B cell (primary cell): Measurements from ENCODE around the gene LEMD2. TPM values are rescaled to one million over a fixed set of nuclear protein-coding genes. Genes with fewer than 3 reads are reported as not detected.
A peak's percentile ranks its signal among the peaks of the same experiment; 100 is the strongest.

Source experiments
- ATAC-seq: fragments of 200-7000 bp; cut with Tn5 transposase; one replicate; pipeline ENCODE4 v1.10.0; 2021; ENCODE audit warnings: low read depth, mild to moderate bottlenecking, moderate number of reproducible peaks, moderate library complexity
- CTCF ChIA-PET: fragments of 350-600 bp; sonication (Branson Sonifier 250); formaldehyde crosslinking; loops from one replicate; lab custom pipeline; 2021; ENCODE audit warnings: antibody characterized with exemption, inconsistent platforms; lab: Charles Lee
- POLR2A ChIA-PET: fragments of 350-600 bp; sonication (Branson Sonifier 250); formaldehyde crosslinking; loops from one replicate; lab custom pipeline; 2021; ENCODE audit warnings: antibody characterized with exemption; lab: Charles Lee
- DNase-seq: peaks from one replicate; pipeline ENCODE4 v3.0.0; 2013
- H2AFZ ChIP-seq: 2 replicates; pipeline ENCODE4 v1.6.1; 2012; ENCODE audit warnings: mild to moderate bottlenecking, low read depth, low read length; ENCODE audit not compliant: insufficient read depth, poor library complexity, severe bottlenecking
- H3K27ac ChIP-seq, 2 donors: 1 replicate in 1 of 2; 2 replicates in 1 of 2; pipeline ENCODE4 v1.5.1; 2012 to 2013; ENCODE audit warnings: low read length in 2 of 2, mild to moderate bottlenecking in 2 of 2, moderate library complexity in 1 of 2
- H3K27me3 ChIP-seq, 4 experiments: fragments of 200-600 bp in 1 of 4; sonication (generic) in 1 of 4; replicated peaks in 1 of 4; 1 replicate in 2 of 4; 2 replicates in 2 of 4; pipeline versions ENCODE4 v1.6.1 to v1.7.0; 2013 to 2016; ENCODE audit warnings: low read length in 3 of 4, mild to moderate bottlenecking in 2 of 4, mixed read lengths in 1 of 4, moderate library complexity in 1 of 4; ENCODE audit not compliant: insufficient read depth in 4 of 4, control insufficient read depth in 3 of 4; ENCODE audit errors: control extremely low read depth in 1 of 4
- H3K36me3 ChIP-seq, 2 experiments: replicated peaks in 1 of 2; 1 replicate in 1 of 2; 2 replicates in 1 of 2; pipeline versions ENCODE4 v1.6.1 to v1.7.1; 2013; ENCODE audit warnings: low read length in 1 of 2; ENCODE audit not compliant: insufficient read depth in 2 of 2, control insufficient read depth in 1 of 2; ENCODE audit errors: control extremely low read depth in 1 of 2, extremely low read depth in 1 of 2
- H3K4me1 ChIP-seq, 2 donors: fragments of 200-600 bp in 1 of 2; sonication (generic) in 1 of 2; 1 replicate in 1 of 2; 2 replicates in 1 of 2; pipeline versions ENCODE4 v1.5.1 to v1.6.1; 2013 to 2017; ENCODE audit warnings: low read length in 2 of 2; ENCODE audit not compliant: control insufficient read depth in 2 of 2, insufficient read depth in 2 of 2
- H3K4me2 ChIP-seq: replicated peaks from 2 replicates; pipeline ENCODE3; 2012; ENCODE audit warnings: mild to moderate bottlenecking, low read depth, low read length; ENCODE audit not compliant: poor library complexity, severe bottlenecking
- H3K4me3 ChIP-seq, 5 experiments: fragments of 200-600 bp in 1 of 5; sonication (generic) in 1 of 5; 1 replicate in 3 of 5; 2 replicates in 2 of 5; pipeline versions ENCODE4 v1.5.1 to v1.7.0; 2011 to 2016; ENCODE audit warnings: low read length in 4 of 5, mild to moderate bottlenecking in 4 of 5, low read depth in 2 of 5, control low read depth in 1 of 5, moderate library complexity in 1 of 5; ENCODE audit not compliant: insufficient read depth in 1 of 5; ENCODE audit errors: control extremely low read depth in 1 of 5, extremely low read depth in 1 of 5
- H3K79me2 ChIP-seq: fragments of 200-600 bp; sonication (generic); one replicate; pipeline ENCODE4 v1.6.0; 2016; ENCODE audit warnings: low read length; ENCODE audit not compliant: control insufficient read depth, insufficient read depth
- H3K9ac ChIP-seq: fragments of 200-600 bp; sonication (generic); 2 replicates; pipeline ENCODE4 v1.6.1; 2017; ENCODE audit warnings: mild to moderate bottlenecking, low read length, moderate library complexity
- H3K9me3 ChIP-seq, 3 donors: one replicate each; pipeline versions ENCODE4 v1.6.1 to v1.7.1; 2013; ENCODE audit warnings: low read length in 2 of 3; ENCODE audit not compliant: control insufficient read depth in 2 of 3, insufficient read depth in 1 of 3; ENCODE audit errors: control extremely low read depth in 1 of 3
- H4K20me1 ChIP-seq: 2 replicates; pipeline ENCODE4 v1.6.0; 2012; ENCODE audit warnings: mild to moderate bottlenecking, low read length; ENCODE audit not compliant: insufficient read depth, control insufficient read depth, poor library complexity, severe bottlenecking
- H3K27ac Mint-ChIP-seq: one replicate; pipeline ENCODE4 v1.8.0; 2021; ENCODE audit warnings: mixed read lengths
- H3K27me3 Mint-ChIP-seq: one replicate; pipeline ENCODE4 v1.8.0; 2021; ENCODE audit warnings: mixed read lengths
- H3K4me1 Mint-ChIP-seq: one replicate; pipeline ENCODE4 v1.8.0; 2021; ENCODE audit warnings: mixed read lengths
- H3K4me3 Mint-ChIP-seq: one replicate; pipeline ENCODE4 v1.8.0; 2021; ENCODE audit warnings: mixed read lengths
- H3K9me3 Mint-ChIP-seq: one replicate; pipeline ENCODE4 v1.8.0; 2022; ENCODE audit warnings: mixed read lengths; ENCODE audit not compliant: insufficient read depth
- EZH2 ChIP-seq: IDR thresholded peaks from 2 replicates; pipeline ENCODE4 v1.6.1; 2012; ENCODE audit warnings: borderline replicate concordance, low read depth, mild to moderate bottlenecking, moderate library complexity, low read length; ENCODE audit not compliant: insufficient read depth, poor library complexity, severe bottlenecking
- WGBS: methylation state at CpG from one replicate; pipeline ENCODE4 v1.1.5; 2013; ENCODE audit warnings: missing lambda C conversion rate; ENCODE audit not compliant: insufficient coverage; 5-methylcytosine and 5-hydroxymethylcytosine counted together
- intact Hi-C: fragments of 100-400 bp; cut with micrococcal nuclease; formaldehyde crosslinking; loops from one replicate; pipeline ENCODE4 v1.10.0; 2022
- polyA plus RNA-seq: library from polyadenylated mRNA; depleted of rRNA; stranded (reverse); fragments of >200 nt; gene quantifications from 2 replicates; pipeline ENCODE4 v1.2.3, GENCODE V29; 2012
- total RNA-seq, 2 donors: library from RNA; stranded (reverse); fragments of 120-200 nt in 1 of 2; gene quantifications; 1 replicate in 1 of 2; 2 replicates in 1 of 2; pipeline versions ENCODE4 v1.2.3 to v1.2.4, GENCODE V29; 2013 to 2022
- TF ChIP-seq, protein P1 (sequence below): fragments of 200-600 bp; IDR thresholded peaks from one replicate; pipeline ENCODE4 v1.8.0; 2022; ENCODE audit warnings: antibody characterized with exemption, mild to moderate bottlenecking

The LEMD2 gene
- total and polyA plus RNA-seq, 2 donors (not counting 1 experiment from before 2014, with no cell fraction given): 58.7 to 113 TPM

DNA sequence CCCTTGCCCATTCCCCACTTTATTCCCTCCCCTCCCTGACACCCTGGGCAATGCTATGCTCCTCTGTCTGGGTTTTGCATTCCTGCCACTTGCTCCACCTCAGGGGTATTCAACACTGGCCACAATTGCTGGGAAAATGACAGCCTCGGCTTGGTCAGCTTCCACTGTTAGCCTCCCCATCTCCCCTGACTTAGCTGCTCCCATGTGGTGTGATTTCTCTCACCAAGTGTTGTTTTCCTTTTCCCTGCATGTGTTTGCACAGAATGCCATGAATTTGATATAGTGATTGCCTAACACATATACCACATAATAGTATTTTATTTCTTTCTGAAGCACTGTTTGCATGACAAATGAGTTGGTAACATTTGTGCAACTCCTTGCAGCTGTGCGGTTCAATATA is 1.4 kb upstream of the LEMD2 start:
- CTCF ChIA-PET: no interaction called here
- no CpG with 5 or more reads among the region's 2 CpGs for WGBS
- H3K36me3 ChIP-seq: peaks cover 0 to 2% of the 10 kb centered on the region in 2 experiments
- H3K9me3 Mint-ChIP-seq: no peaks in the 10 kb centered on the region
- peaks cover 30 to 33% of the 10 kb centered on the region in 2 donors for H3K4me1 ChIP-seq
- no peak for TF ChIP-seq EZH2
- TF ChIP-seq, protein P1, sequence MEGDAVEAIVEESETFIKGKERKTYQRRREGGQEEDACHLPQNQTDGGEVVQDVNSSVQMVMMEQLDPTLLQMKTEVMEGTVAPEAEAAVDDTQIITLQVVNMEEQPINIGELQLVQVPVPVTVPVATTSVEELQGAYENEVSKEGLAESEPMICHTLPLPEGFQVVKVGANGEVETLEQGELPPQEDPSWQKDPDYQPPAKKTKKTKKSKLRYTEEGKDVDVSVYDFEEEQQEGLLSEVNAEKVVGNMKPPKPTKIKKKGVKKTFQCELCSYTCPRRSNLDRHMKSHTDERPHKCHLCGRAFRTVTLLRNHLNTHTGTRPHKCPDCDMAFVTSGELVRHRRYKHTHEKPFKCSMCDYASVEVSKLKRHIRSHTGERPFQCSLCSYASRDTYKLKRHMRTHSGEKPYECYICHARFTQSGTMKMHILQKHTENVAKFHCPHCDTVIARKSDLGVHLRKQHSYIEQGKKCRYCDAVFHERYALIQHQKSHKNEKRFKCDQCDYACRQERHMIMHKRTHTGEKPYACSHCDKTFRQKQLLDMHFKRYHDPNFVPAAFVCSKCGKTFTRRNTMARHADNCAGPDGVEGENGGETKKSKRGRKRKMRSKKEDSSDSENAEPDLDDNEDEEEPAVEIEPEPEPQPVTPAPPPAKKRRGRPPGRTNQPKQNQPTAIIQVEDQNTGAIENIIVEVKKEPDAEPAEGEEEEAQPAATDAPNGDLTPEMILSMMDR: no peak
- H3K27me3 Mint-ChIP-seq: peaks cover 9% of the 10 kb centered on the region
- ATAC-seq: no peak
- peak overlapping the region; percentile 42 for H3K27ac Mint-ChIP-seq
- H3K4me2 ChIP-seq: no peak overlapping the region
- H3K27me3 ChIP-seq: peaks cover 0 to 5% (median 0%) of the 10 kb centered on the region in 4 experiments
- H3K9me3 ChIP-seq: no peaks in the 10 kb centered on the region
- peak overlapping the region; percentile 24 for H3K4me3 Mint-ChIP-seq
- H3K9ac ChIP-seq: no peak overlapping the region
- intact Hi-C loops: no loop called here
- no peak for DNase-seq
- no peak overlapping the region for H3K4me3 ChIP-seq
- no peak overlapping the region for H2AFZ ChIP-seq
- H3K27ac ChIP-seq: no peak overlapping the region
- POLR2A ChIA-PET: no interaction called here
- peaks cover 26% of the 10 kb centered on the region for H4K20me1 ChIP-seq
- H3K4me1 Mint-ChIP-seq: peaks cover 35% of the 10 kb centered on the region
- H3K79me2 ChIP-seq: peaks cover 29% of the 10 kb centered on the region

DNA sequence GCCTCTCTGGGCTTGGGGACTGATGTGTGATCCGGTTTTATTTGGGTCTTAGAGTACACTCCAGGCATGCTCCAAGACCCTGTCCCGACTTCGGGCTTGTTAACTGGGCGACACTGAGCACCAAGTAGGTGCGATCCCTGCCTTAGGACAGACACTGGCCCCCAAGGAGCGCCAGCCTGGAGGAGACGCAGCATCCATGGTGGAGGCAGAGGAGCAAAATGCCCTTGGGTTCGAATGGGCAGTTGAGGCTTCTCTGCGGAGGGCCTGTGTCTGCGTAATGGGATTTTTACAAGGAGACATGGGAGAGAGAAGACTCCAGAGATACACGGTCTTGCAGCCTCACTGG is 593 bp upstream of the LEMD2 start:
- intact Hi-C loops: loop anchor here (1.0 to 5.0 kb wide), 4 partner anchors 78 to 458 kb away; partner anchors contain the start of genes CUTA, KIFC1, SMIM29 and UQCC2
- H3K27ac Mint-ChIP-seq: peak overlapping the region; percentile 81
- peaks cover 0 to 10% of the 10 kb centered on the region in 2 experiments for H3K36me3 ChIP-seq
- H3K9ac ChIP-seq: peak overlapping the region; percentile 93
- no peaks in the 10 kb centered on the region for H3K9me3 ChIP-seq
- peak overlapping the region; percentile 84 for H3K4me2 ChIP-seq
- no peaks in the 10 kb centered on the region for H3K9me3 Mint-ChIP-seq
- H4K20me1 ChIP-seq: peaks cover 35% of the 10 kb centered on the region
- H3K27me3 ChIP-seq: peaks cover 0 to 5% (median 0%) of the 10 kb centered on the region in 4 experiments
- no peak for TF ChIP-seq EZH2
- TF ChIP-seq, protein P1: no peak
- H3K79me2 ChIP-seq: peaks cover 37% of the 10 kb centered on the region
- H3K4me1 Mint-ChIP-seq: peaks cover 43% of the 10 kb centered on the region
- POLR2A ChIA-PET: no interaction called here
- ATAC-seq (no peak), DNase-seq (no peak)
- peaks cover 4% of the 10 kb centered on the region for H3K27me3 Mint-ChIP-seq
- peak overlapping the region; percentile 82 for H3K4me3 Mint-ChIP-seq
- peak overlapping the region in 1 of 2 donors; percentile 24 for H3K27ac ChIP-seq
- WGBS: 96% methylated on average over 7 of the region's 11 CpGs
- H3K4me3 ChIP-seq: peak overlapping the region in 4 of 5 experiments; percentile 55 to 89 (median 77)
- CTCF ChIA-PET: no interaction called here
- H3K4me1 ChIP-seq: peaks cover 34 to 37% of the 10 kb centered on the region in 2 donors
- peak overlapping the region; percentile 84 for H2AFZ ChIP-seq
